ENCODE measurements around the gene E2F3. TPM values are rescaled to one million over a fixed set of nuclear protein-coding genes. Genes with fewer than 3 reads are reported as not detected.

E2F3 gene
- total RNA-seq, 8 experiments from 2014 or later = 6.1 to 24.3 (median 8.3) TPM

DNA sequence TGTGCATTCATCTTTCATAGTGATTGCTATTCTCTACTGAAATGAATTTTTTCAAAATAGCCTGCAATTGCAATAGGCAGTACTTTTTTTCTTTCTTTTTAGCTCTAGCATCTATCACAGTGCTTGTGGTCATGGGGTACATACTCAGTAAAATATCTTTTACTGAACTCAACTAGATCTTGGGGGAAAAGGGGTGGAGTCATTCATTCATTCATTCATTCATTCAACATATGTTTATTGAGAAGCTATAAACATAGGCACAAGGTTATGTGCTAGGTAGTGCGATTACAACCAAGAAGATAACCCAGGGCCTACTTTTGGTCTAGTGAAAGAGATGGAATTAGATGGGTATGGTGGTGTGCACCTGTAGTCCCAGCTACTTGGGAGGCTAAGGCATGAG, 131.2 kb downstream of the E2F3 start:
- no peak for ATAC-seq (replicated peaks in 6 of 8)
- Histone ChIP-seq H3K27ac (no peak overlapping the region), H3K4me1 (replicated peaks in 1 of 2) (peaks cover 5 to 8% of the 10 kb centered on the region in 2 donors), H3K4me3 (no peak overlapping the region)
- in situ Hi-C loops (cut with MboI; ENCODE audit: low pct_unique_long_range_greater_than_20kb in 2 of 9, low sequenced_read_pairs in 9 of 9, unreplicated experiment in 9 of 9) = loop anchor here in 3 of 9 experiments (25.0 kb wide), 2 partner anchors 246 to 446 kb away; no protein-coding TSS in a partner anchor
- 80 to 100% (median 100%) methylated on average over 1 of the region's 1 CpG; no CpG with 5 or more reads in 4 of the 10 experiments for WGBS, 10 experiments

DNA sequence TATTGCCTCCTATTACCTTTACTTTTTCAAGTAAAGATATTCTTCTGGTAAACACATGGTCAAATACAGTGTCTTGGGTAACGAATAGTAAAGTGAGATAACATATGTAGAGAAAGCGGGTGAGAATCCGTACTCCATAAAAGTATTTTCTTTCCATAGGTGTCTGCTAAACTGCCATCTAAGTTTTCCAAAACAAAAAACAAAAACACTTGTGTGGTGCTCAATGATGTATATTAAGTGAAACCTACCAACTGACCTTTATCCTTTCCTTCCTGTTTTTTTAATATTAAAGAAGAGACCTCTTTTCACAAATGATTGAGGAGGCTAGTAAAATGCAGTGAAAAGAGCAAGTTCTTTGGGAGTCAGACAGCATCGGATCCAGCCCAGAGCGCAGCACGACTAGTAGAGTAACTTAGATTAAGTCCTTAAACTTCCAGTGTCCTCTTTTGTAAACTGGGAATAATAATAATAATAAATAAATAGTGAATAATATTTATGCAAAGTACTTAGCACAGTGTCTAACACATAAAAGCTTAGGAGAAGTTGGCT, 132.1 kb downstream of the E2F3 start:
- peak overlapping the region in 1 of 2 donors; percentile 94 for H3K27ac ChIP-seq
- no peak for ATAC-seq (replicated peaks in 6 of 8)
- 0 to 87% (median 48%) methylated on average over 2 to 6 of the region's 6 CpGs; no CpG with 5 or more reads in 1 of the 10 experiments for WGBS, 10 experiments
- H3K4me3 ChIP-seq = peak overlapping the region; percentile 82 to 97 (median 88)
- in situ Hi-C loops (cut with MboI; ENCODE audit: low pct_unique_long_range_greater_than_20kb in 2 of 9, low sequenced_read_pairs in 9 of 9, unreplicated experiment in 9 of 9) = loop anchor here in 3 of 9 experiments (25.0 kb wide), 2 partner anchors 247 to 447 kb away; no protein-coding TSS in a partner anchor
- H3K4me1 ChIP-seq (replicated peaks in 1 of 2) = peaks cover 5 to 8% of the 10 kb centered on the region in 2 donors

DNA sequence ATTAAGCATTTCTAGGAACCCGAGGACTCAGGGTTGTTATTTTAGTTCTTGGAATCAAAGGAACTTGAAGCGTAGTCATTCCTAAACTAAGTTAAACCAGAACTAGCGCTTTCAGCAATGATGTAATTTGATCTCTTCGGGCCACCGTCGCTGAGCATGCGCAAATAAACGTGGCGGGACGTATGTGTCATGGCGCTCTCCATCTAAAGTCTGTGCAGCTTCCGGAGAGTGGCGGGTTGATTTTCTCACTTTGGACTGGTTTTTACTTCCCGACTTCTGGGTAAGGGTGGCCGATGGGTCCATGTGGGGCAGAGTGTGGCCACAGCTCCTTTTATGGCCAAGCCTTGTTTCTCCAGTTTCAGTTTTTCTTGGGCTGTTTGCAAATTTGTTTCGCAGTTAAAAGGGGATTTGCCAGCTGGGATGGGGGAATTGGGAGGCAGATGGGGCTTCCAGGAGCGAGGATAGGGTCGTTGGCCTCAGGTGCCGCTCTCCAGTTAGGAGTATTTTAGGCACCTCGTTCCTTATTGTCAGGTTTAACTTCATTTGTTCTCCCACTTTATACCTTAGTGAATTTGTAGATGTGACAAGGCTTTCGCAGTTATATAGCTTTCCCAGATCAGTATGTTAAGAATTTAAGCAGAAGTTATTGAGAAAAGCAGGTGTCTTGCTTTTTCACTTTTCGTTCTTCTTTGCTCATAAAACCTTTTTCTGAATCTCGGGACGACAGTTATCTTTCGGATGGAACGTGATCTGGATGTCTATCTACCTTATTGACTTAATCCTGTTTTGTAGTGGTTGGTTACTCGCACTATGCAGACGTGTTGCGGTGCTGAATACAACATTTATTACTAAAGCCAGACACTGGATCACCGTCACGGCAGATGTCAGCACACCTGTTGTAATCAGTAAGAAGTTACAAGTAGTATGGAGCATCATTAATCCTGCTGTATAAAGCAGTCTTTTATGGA, 132.9 kb downstream of the E2F3 start, which contains the start of gene CDKAL1:
TSS of gene CDKAL1 (plus strand) at position 163 of the 968 bp plus-strand sequence. CDS start 11,894 bp downstream, outside the sequence.
- Histone ChIP-seq H3K4me3 (peak within 1 kb of the TSS; percentile 82 to 97 (median 88)), H3K27ac (peak within 1 kb of the TSS; percentile 91 to 94), H3K4me1 (replicated peaks in 1 of 2) (peaks cover 5 to 8% of the 10 kb centered on the region in 2 donors)
- 0 to 3% (median 0%) methylated on average over 1 to 31 of the region's 31 CpGs for WGBS, 10 experiments
- in situ Hi-C loops (cut with MboI; ENCODE audit: low pct_unique_long_range_greater_than_20kb in 2 of 9, low sequenced_read_pairs in 9 of 9, unreplicated experiment in 9 of 9) = loop anchor here in 3 of 9 experiments (25.0 kb wide), 2 partner anchors 247 to 447 kb away; no protein-coding TSS in a partner anchor
- ATAC-seq (replicated peaks in 6 of 8) = peak; percentile 90 to 95 (median 93)

DNA sequence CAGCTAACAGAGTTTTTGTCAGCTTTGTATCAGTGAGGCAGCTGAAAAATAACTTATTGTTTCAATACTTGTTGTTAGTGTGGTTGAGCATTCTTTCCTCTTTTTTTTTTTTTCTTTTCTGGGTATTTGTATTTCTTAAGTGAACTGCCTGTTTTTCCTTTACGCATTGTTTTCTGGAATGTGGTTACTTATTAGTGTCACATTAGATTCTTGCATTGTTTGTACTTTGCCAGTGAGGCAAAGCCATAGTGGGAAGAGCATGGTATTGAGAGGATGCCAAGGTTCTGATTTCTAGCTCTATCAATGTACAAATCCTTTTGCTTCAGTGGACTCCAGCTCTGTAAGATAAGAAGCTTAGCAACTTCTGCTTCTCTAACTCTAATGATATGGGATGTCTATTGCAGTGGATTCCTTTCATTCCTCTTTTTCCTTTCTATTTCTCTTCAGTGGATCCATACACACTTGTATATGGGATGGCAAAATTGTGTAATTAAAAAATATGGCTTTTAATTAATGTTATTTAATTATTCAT, 136.5 kb downstream of the E2F3 start:
- WGBS, 10 experiments = 86 to 100% (median 100%) methylated on average over 1 of the region's 1 CpG; no CpG with 5 or more reads in 1 of the 10 experiments
- peaks cover 5 to 8% of the 10 kb centered on the region in 2 donors for H3K4me1 ChIP-seq (replicated peaks in 1 of 2)
- in situ Hi-C loops (cut with MboI; ENCODE audit: low pct_unique_long_range_greater_than_20kb in 2 of 9, low sequenced_read_pairs in 9 of 9, unreplicated experiment in 9 of 9) = loop anchor here in 3 of 9 experiments (25.0 kb wide), 2 partner anchors 251 to 451 kb away; no protein-coding TSS in a partner anchor
- H3K27ac ChIP-seq = no peak overlapping the region
- ATAC-seq (replicated peaks in 6 of 8) = no peak
- H3K4me3 ChIP-seq = no peak overlapping the region

DNA sequence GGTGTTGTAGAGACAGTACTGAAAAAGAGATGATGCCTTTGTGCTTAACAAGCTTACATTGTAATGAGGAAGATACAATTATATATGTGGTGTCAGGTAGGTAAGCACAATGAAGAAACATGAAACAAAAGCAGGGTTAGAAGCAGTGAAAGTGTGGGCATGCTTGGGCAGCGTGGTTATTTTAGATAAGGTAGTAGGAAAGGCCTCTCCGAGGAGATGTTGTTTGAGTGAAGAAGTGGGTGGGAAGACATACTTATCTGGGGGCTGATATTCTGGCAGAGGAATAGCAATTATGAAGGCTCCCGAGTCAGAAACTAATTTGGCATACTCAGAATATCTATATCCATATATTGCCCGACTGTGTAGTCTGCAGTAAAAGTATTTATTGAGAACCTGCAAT, 137.2 kb downstream of the E2F3 start:
- WGBS, 10 experiments = 80 to 100% (median 100%) methylated on average over 1 to 4 of the region's 4 CpGs; no CpG with 5 or more reads in 1 of the 10 experiments
- no peak for ATAC-seq (replicated peaks in 6 of 8)
- H3K4me1 ChIP-seq (replicated peaks in 1 of 2) = peaks cover 5 to 8% of the 10 kb centered on the region in 2 donors
- H3K4me3 ChIP-seq = no peak overlapping the region
- no peak overlapping the region for H3K27ac ChIP-seq
- in situ Hi-C loops (cut with MboI; ENCODE audit: low pct_unique_long_range_greater_than_20kb in 2 of 9, low sequenced_read_pairs in 9 of 9, unreplicated experiment in 9 of 9) = loop anchor here in 3 of 9 experiments (25.0 kb wide), 2 partner anchors 252 to 452 kb away; no protein-coding TSS in a partner anchor

DNA sequence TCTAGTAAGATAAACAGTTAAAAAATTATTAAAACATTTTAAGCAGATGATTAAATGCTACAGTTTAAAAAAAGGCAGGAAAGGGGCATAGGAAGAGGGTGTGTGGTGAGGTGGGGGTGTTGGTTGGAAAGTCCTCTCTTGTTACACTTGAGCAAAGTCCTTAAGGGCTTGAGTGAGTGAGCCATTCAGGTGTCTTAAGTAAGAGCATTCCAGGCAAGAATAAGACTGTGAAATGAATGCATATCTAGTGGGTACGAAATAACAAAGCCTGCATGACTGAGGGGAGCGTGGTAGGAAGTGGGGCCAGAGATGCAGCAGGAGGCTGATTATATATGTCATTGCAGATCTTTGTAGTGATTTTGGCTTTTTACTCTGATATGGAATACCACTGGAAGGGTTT, 137.7 kb downstream of the E2F3 start:
- Histone ChIP-seq H3K4me3 (no peak overlapping the region), H3K4me1 (replicated peaks in 1 of 2) (peaks cover 5 to 8% of the 10 kb centered on the region in 2 donors), H3K27ac (no peak overlapping the region)
- ATAC-seq (replicated peaks in 6 of 8) = no peak
- 90 to 100% (median 100%) methylated on average over 1 to 2 of the region's 2 CpGs; no CpG with 5 or more reads in 5 of the 10 experiments for WGBS, 10 experiments
- in situ Hi-C loops (cut with MboI; ENCODE audit: low pct_unique_long_range_greater_than_20kb in 2 of 9, low sequenced_read_pairs in 9 of 9, unreplicated experiment in 9 of 9) = loop anchor here in 3 of 9 experiments (25.0 kb wide), 2 partner anchors 252 to 452 kb away; no protein-coding TSS in a partner anchor

DNA sequence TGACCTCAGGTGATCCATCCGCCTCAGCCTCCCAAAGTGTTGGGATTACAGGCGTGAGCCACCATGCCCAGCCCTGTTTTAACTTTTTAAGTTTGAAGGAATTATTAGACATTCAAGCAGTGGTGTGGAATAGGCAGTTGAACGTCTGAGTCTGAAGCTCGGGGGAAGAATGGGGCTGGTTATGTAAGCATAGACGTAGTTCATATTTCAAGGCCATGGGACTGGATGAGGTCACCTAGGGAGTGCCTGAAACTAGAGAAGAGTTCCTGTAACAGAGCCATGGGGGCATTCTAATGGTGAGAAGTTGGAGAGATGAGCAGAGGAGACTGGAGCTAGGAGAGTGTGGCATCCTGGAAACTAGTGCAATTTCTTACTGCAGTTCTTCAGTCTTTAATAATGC, 139.0 kb downstream of the E2F3 start:
- no peak overlapping the region for H3K27ac ChIP-seq
- no peak overlapping the region for H3K4me3 ChIP-seq
- ATAC-seq (replicated peaks in 6 of 8) = peak in 3 of 8 experiments; percentile 29 to 98 (median 70)
- H3K4me1 ChIP-seq (replicated peaks in 1 of 2) = peaks cover 1 to 2% of the 10 kb centered on the region in 2 donors
- in situ Hi-C loops (cut with MboI; ENCODE audit: low pct_unique_long_range_greater_than_20kb in 2 of 9, low sequenced_read_pairs in 9 of 9, unreplicated experiment in 9 of 9) = loop anchor here in 3 of 9 experiments (25.0 kb wide), 2 partner anchors 253 to 453 kb away; no protein-coding TSS in a partner anchor
- 18 to 100% (median 93%) methylated on average over 2 to 5 of the region's 5 CpGs; no CpG with 5 or more reads in 3 of the 10 experiments for WGBS, 10 experiments

DNA sequence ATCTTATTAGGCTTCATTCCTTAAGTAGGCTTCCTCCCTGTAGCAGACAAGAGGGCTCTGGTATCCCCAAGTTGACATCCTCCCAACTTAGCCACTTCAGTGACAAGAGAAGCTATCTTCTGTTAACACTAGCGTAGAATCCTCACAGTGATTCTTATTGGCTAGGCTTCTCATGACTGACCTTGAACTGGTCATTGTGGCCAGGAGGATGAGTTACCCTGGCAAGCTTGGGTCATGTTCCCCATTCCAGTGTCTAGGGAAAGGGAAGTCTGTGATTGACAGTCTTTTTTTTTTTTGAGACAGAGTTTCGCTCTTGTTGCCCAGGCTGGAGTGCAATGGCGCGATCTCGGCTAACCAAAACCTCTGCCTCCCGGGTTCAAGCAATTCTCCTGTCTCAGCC, 139.7 kb downstream of the E2F3 start:
- Histone ChIP-seq H3K4me1 (replicated peaks in 1 of 2) (no peaks in the 10 kb centered on the region), H3K27ac (no peak overlapping the region), H3K4me3 (no peak overlapping the region)
- in situ Hi-C loops (cut with MboI; ENCODE audit: low pct_unique_long_range_greater_than_20kb in 2 of 9, low sequenced_read_pairs in 9 of 9, unreplicated experiment in 9 of 9) = loop anchor here in 3 of 9 experiments (25.0 kb wide), 2 partner anchors 254 to 454 kb away; no protein-coding TSS in a partner anchor
- 83 to 100% (median 98%) methylated on average over 1 to 6 of the region's 6 CpGs; no CpG with 5 or more reads in 2 of the 10 experiments for WGBS, 10 experiments
- ATAC-seq (replicated peaks in 6 of 8) = no peak

DNA sequence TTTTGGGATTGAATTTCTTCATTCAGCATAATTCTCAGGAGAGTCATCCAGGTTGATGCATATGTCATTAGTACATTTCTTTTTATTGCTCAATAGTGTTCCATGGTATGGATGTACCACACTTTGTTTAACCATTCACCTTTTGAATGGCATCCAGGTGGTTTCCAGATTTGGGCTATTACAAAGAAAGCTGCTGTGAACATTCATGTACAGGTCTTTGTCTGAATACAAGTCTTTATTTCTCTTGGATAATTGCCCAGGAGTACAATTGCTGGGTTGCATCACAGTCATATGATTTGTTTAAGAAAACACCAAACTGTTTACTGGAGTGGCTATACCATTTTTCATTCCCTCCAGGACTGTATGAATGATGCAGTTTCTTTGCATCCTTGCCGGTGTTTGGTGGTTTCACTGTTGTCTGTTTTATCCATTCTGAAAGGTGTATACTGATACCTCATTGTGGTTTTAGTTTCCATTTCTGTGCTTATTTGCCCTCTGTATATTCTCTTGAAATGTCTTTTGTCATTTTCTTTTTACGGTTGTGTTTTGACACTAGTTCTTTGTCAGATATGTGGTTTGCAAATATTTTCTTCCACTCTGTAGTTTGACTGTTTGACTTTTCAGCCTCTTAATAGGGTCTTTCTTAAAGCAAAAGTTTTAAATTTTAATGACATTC, 141.4 kb downstream of the E2F3 start:
- in situ Hi-C loops (cut with MboI; ENCODE audit: low pct_unique_long_range_greater_than_20kb in 2 of 9, low sequenced_read_pairs in 9 of 9, unreplicated experiment in 9 of 9) = loop anchor here in 3 of 9 experiments (25.0 kb wide), 2 partner anchors 256 to 456 kb away; no protein-coding TSS in a partner anchor
- Histone ChIP-seq H3K4me3 (no peak overlapping the region), H3K27ac (no peak overlapping the region), H3K4me1 (replicated peaks in 1 of 2) (no peaks in the 10 kb centered on the region)
- WGBS, 10 experiments = 66 to 100% (median 88%) methylated on average over 1 to 2 of the region's 2 CpGs
- peak in 4 of 8 experiments; percentile 10 to 68 (median 50) for ATAC-seq (replicated peaks in 6 of 8)
